ENCODE measurements around the gene ZNF567. TPM values are rescaled to one million over a fixed set of nuclear protein-coding genes. Genes with fewer than 3 reads are reported as not detected.

ZNF567 gene
- 4.9 to 6.9 TPM (median 6.4 TPM) in 3 replicates for total RNA-seq
- long read RNA-seq, partial matches to known transcripts: 2 of 15 reads
- long read RNA-seq, other reads (novel, unspliced or antisense): 12 of 15 reads

- peak within 1 kb of the TSS; percentile 90 for H3K27ac Mint-ChIP-seq (ENCODE audit: unreplicated experiment)
- no peaks in the 10 kb centered on the region for H3K27me3 Mint-ChIP-seq (ENCODE audit: low read depth)
- peak; percentile 99 for DNase-seq (ENCODE audit: low spot score)
- peaks cover 14% of the 10 kb centered on the region for H3K9me3 Mint-ChIP-seq (ENCODE audit: low read depth)
- peaks cover 25% of the 10 kb centered on the region for H3K4me1 Mint-ChIP-seq (ENCODE audit: low read depth)
- TF ChIP-seq CTCF (IDR thresholded peaks at IDR 0.05): peak; percentile 24
- H3K36me3 Mint-ChIP-seq (ENCODE audit: low read depth): peaks cover 28% of the 10 kb centered on the region
- H3K4me3 Mint-ChIP-seq (ENCODE audit: unreplicated experiment): peak within 1 kb of the TSS; percentile 98
These were observed at the start of gene ZNF567 for GRCh38 chr19:36687214-36688056. Gene ZNF567 (plus strand): TSS chr19:36687612. CDS start chr19:36694868, 7,256 bp downstream.

DNA sequence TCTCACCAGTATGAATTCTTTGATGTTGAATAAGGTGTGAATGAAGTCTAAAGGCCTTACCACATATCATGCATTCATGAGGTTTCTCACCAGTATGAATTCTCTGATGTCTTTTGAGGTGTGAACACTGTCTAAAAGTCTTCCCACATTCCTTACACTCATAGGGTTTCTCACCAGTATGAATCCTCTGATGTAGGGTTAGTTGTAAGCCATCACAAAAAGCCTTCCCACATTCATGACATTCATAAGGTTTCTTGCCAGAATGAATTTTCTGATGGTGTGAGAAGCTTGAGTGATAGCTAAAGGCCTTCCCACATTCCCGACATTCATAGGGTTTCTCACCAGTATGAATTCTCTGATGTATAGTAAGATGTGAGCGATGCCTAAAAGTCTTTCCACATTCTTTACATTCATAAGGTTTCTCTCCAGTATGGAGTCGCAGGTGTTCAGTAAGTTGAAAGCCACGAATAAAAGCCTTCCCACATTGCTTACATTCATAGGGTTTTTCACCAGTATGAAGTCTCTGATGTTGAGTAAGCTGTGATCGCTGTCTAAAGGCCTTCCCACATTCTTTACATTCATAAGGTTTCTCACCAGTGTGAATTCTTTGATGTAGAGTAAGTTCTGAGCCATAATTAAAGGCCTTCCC is 48.4 kb upstream of the ZNF567 start:
- TF ChIP-seq CTCF (IDR thresholded peaks at IDR 0.05): no peak
- Mint-ChIP-seq H3K4me3 (ENCODE audit: unreplicated experiment) (no peak overlapping the region), H3K27me3 (ENCODE audit: low read depth) (no peaks in the 10 kb centered on the region), H3K9me3 (ENCODE audit: low read depth) (peaks cover 72% of the 10 kb centered on the region), H3K27ac (ENCODE audit: unreplicated experiment) (no peak overlapping the region), H3K36me3 (ENCODE audit: low read depth) (peaks cover 66% of the 10 kb centered on the region), H3K4me1 (ENCODE audit: low read depth) (no peaks in the 10 kb centered on the region)
- DNase-seq (ENCODE audit: low spot score): no peak

DNA sequence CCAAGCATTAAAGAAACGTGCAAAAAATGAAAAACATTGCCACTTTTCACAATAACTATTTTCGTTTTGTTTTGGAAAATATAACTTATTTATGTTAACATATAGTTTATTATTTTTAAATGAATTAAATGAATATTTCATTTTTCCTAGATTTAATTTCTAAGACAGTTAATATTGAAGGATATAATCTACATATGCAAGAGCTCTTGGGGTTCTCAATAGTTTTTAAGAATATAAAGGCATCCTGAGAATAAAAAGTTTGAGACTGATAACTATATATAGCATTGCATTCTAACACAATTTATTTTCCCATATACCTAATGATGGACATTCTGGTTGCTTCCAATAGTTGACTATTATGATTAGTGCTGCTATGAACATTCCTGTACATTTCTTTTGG is 40.7 kb upstream of the ZNF567 start:
- Mint-ChIP-seq H3K27me3 (ENCODE audit: low read depth) (no peaks in the 10 kb centered on the region), H3K4me3 (ENCODE audit: unreplicated experiment) (no peak overlapping the region), H3K9me3 (ENCODE audit: low read depth) (peaks cover 46% of the 10 kb centered on the region), H3K27ac (ENCODE audit: unreplicated experiment) (no peak overlapping the region), H3K4me1 (ENCODE audit: low read depth) (no peaks in the 10 kb centered on the region), H3K36me3 (ENCODE audit: low read depth) (peaks cover 57% of the 10 kb centered on the region)
- no peak for DNase-seq (ENCODE audit: low spot score)
- no peak for TF ChIP-seq CTCF (IDR thresholded peaks at IDR 0.05)

DNA sequence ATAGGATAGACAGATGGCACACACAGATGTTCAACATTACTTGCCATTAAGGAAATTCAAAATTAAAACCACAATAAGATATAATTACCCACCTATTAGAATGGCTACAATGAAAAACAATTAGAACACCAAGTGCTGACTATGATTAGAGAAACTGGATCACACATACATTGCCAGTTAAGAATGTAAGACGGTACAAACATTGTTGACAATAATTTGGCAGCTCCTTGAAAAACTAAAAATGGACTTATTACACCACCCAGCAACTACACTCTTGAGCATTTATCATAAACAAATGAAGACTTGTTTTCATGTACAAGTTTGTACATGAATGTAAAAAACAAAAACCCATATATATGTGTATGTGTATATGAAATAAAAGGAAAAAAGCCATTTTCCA is 34.5 kb upstream of the ZNF567 start:
- TF ChIP-seq CTCF (IDR thresholded peaks at IDR 0.05): no peak
- H3K9me3 Mint-ChIP-seq (ENCODE audit: low read depth): peaks cover 48% of the 10 kb centered on the region
- peaks cover 63% of the 10 kb centered on the region for H3K36me3 Mint-ChIP-seq (ENCODE audit: low read depth)
- H3K4me1 Mint-ChIP-seq (ENCODE audit: low read depth): no peaks in the 10 kb centered on the region
- H3K27me3 Mint-ChIP-seq (ENCODE audit: low read depth): no peaks in the 10 kb centered on the region
- no peak for DNase-seq (ENCODE audit: low spot score)
- H3K27ac Mint-ChIP-seq (ENCODE audit: unreplicated experiment): no peak overlapping the region
- H3K4me3 Mint-ChIP-seq (ENCODE audit: unreplicated experiment): no peak overlapping the region

DNA sequence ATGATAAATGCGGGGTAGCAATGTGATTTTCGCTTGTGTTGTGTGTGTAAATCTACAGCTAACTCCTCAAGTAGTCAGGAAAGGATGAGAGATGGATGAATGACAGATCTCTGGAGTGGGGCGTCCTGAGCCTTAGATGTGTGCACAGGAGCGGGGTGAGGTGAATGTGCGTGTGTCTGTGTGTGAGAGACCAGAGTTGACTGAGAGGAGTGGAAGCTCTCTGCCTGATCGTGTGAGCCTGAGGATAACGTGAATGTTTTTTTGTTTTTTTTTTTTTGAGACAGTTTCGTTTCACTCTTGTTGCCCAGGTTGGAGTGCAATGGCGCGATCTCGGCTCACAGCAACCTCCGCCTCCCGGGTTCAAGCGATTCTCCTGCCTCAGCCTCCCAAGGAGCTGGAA is 21.6 kb upstream of the ZNF567 start:
- Mint-ChIP-seq H3K27me3 (ENCODE audit: low read depth) (no peaks in the 10 kb centered on the region), H3K9me3 (ENCODE audit: low read depth) (peaks cover 12% of the 10 kb centered on the region), H3K4me1 (ENCODE audit: low read depth) (peaks cover 30% of the 10 kb centered on the region), H3K36me3 (ENCODE audit: low read depth) (peaks cover 29% of the 10 kb centered on the region), H3K27ac (ENCODE audit: unreplicated experiment) (peak overlapping the region; percentile 25), H3K4me3 (ENCODE audit: unreplicated experiment) (peak overlapping the region; percentile 97)
- no peak for DNase-seq (ENCODE audit: low spot score)
- TF ChIP-seq CTCF (IDR thresholded peaks at IDR 0.05): no peak

All from chondrocyte (in vitro differentiated cells).